ENCODE results near the gene PDC.

- TF ChIP-seq CTCF (conservative IDR thresholded peaks at IDR 0.05; ENCODE audit: low read length) (no peak), EZH2phosphoT487 (IDR thresholded peaks at IDR 0.05; ENCODE audit: borderline replicate concordance) (no peak)
These were observed 36.4 kb downstream of the PDC start for GRCh38 chr1:186424539-186424938.

Measured in Loucy (cell line).